ENCODE results near the gene ATP6V0D1.

DNA sequence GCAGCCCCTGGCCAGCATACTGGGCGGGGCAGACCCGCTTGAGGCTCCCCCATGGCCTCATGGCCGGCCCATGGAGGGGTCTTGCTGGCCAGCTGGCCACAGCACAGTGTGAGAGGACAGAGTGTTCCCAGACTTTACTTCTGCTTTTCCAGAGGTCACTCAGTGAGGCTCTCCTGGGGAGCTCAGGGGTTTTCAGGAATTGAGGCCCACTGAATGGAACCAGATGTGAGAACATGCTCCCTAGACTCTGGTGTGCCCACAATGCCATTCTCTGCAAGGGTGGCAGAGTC, 21.2 kb downstream of the ATP6V0D1 start:
- TF ChIP-seq, protein P1, sequence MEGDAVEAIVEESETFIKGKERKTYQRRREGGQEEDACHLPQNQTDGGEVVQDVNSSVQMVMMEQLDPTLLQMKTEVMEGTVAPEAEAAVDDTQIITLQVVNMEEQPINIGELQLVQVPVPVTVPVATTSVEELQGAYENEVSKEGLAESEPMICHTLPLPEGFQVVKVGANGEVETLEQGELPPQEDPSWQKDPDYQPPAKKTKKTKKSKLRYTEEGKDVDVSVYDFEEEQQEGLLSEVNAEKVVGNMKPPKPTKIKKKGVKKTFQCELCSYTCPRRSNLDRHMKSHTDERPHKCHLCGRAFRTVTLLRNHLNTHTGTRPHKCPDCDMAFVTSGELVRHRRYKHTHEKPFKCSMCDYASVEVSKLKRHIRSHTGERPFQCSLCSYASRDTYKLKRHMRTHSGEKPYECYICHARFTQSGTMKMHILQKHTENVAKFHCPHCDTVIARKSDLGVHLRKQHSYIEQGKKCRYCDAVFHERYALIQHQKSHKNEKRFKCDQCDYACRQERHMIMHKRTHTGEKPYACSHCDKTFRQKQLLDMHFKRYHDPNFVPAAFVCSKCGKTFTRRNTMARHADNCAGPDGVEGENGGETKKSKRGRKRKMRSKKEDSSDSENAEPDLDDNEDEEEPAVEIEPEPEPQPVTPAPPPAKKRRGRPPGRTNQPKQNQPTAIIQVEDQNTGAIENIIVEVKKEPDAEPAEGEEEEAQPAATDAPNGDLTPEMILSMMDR (IDR thresholded peaks at IDR 0.05; ENCODE audit: low read depth, low read length), result no peak
- TF ChIP-seq, protein P2, sequence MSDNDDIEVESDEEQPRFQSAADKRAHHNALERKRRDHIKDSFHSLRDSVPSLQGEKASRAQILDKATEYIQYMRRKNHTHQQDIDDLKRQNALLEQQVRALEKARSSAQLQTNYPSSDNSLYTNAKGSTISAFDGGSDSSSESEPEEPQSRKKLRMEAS (IDR thresholded peaks at IDR 0.05; ENCODE audit: low read depth, low read length), result no peak

All from NB4 (cell line).